NB4 (cell line): ENCODE measurements around the gene SPIB.

Source experiments
- POLR2A ChIP-seq: IDR thresholded peaks from 2 replicates; pipeline ENCODE4 v1.6.1; 2011; ENCODE audit warnings: mild to moderate bottlenecking; ENCODE audit not compliant: insufficient read length; ENCODE audit errors: extremely low read depth
- TF ChIP-seq, protein P1 (sequence below): IDR thresholded peaks from one replicate; pipeline ENCODE4 v1.5.1; 2012; ENCODE audit warnings: low read depth, low read length
- TF ChIP-seq, protein P2 (sequence below): IDR thresholded peaks from 2 replicates; pipeline ENCODE4 v1.6.1; 2011; ENCODE audit warnings: low read depth, low read length

DNA sequence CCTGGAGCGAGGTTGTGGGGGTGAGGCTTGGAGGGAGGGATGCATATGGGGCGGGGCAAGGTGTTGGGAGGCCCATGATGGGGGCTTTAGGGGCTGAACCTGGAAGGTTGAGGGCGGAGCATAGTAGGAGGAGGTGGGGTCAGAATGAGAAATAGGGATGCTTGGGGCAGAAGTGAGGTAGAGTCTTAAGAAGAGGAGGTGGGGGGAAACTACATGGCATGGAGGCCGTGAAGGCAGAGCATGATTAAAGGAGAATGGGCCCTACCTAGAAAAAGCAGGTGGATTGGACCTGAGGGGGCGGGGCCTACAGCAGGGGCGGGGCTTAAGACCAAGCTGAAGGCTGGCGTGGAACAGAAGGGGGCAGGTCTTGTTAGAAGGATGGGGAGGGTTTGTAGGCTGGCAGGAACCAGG is 41.7 kb upstream of the SPIB start:
- TF ChIP-seq POLR2A = no peak
- TF ChIP-seq, protein P1, sequence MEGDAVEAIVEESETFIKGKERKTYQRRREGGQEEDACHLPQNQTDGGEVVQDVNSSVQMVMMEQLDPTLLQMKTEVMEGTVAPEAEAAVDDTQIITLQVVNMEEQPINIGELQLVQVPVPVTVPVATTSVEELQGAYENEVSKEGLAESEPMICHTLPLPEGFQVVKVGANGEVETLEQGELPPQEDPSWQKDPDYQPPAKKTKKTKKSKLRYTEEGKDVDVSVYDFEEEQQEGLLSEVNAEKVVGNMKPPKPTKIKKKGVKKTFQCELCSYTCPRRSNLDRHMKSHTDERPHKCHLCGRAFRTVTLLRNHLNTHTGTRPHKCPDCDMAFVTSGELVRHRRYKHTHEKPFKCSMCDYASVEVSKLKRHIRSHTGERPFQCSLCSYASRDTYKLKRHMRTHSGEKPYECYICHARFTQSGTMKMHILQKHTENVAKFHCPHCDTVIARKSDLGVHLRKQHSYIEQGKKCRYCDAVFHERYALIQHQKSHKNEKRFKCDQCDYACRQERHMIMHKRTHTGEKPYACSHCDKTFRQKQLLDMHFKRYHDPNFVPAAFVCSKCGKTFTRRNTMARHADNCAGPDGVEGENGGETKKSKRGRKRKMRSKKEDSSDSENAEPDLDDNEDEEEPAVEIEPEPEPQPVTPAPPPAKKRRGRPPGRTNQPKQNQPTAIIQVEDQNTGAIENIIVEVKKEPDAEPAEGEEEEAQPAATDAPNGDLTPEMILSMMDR = no peak
- TF ChIP-seq, protein P2, sequence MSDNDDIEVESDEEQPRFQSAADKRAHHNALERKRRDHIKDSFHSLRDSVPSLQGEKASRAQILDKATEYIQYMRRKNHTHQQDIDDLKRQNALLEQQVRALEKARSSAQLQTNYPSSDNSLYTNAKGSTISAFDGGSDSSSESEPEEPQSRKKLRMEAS = no peak
